ENCODE measurements around the gene CSAD. TPM values are rescaled to one million over a fixed set of nuclear protein-coding genes. Genes with fewer than 3 reads are reported as not detected.

CSAD gene
- total and polyA plus RNA-seq, 2 experiments from 2014 or later, result 3.2 to 7.1 TPM

- TF ChIP-seq REST (IDR thresholded peaks at IDR 0.05; ENCODE audit: unreplicated experiment) (no peak), ZNF462 (CRISPR knock-in tag; IDR thresholded peaks at IDR 0.05) (no peak), POLR2AphosphoS5 (IDR thresholded peaks at IDR 0.05; ENCODE audit: low read depth) (no peak), CREB1 (CRISPR knock-in tag; IDR thresholded peaks at IDR 0.05; ENCODE audit: low read depth) (no peak)
Measured at GRCh38 chr12:53193985-53194716, 13.4 kb upstream of the CSAD start (continued).

GRCh38 chr12:53193040-53193439 is 12.3 kb upstream of the CSAD start:
- Mint-ChIP-seq H3K27me3 (ENCODE audit: insufficient read depth, low read depth, poor library complexity) (peaks cover 36% of the 10 kb centered on the region), H3K4me3 (no peak overlapping the region)
- no peak for TF ChIP-seq JUNB (IDR thresholded peaks at IDR 0.05; ENCODE audit: unreplicated experiment)

More at GRCh38 chr12:53193040-53193439, 12.3 kb upstream of the CSAD start:
- no peak for DNase-seq (ENCODE audit: low spot score)
- no peak for ATAC-seq
- no peak overlapping the region for H3K27ac ChIP-seq (ENCODE audit: low read depth)
- H3K36me3 Mint-ChIP-seq (ENCODE audit: low read depth), result peaks cover 12% of the 10 kb centered on the region
- H3K4me1 Mint-ChIP-seq, result peaks cover 25% of the 10 kb centered on the region; the same call in 2 of the 3 replicates
- peaks cover 57% of the 10 kb centered on the region for H3K27me3 ChIP-seq (ENCODE audit: insufficient read depth)
- no peaks in the 10 kb centered on the region for H3F3A ChIP-seq (replicated peaks; ENCODE audit: low read depth)
- H3K27ac Mint-ChIP-seq, result no peak overlapping the region
- H2AFZ ChIP-seq, result no peak overlapping the region
- H3K36me3 ChIP-seq (ENCODE audit: insufficient read depth), result no peaks in the 10 kb centered on the region; the same call in 1 of the 2 replicates
- no peak overlapping the region for H3K4me2 ChIP-seq
- no peaks in the 10 kb centered on the region for H3K9me2 ChIP-seq (ENCODE audit: insufficient read depth)
- H3K4me1 ChIP-seq (ENCODE audit: insufficient read depth), result peaks cover 12% of the 10 kb centered on the region; the same call in 1 of the 2 replicates
- H4K20me1 ChIP-seq (replicated peaks; ENCODE audit: insufficient read depth), result peaks cover 13% of the 10 kb centered on the region
- H3K9me3 Mint-ChIP-seq, result no peaks in the 10 kb centered on the region; the same call in 1 of the 3 replicates
- no peaks in the 10 kb centered on the region for H3K79me2 ChIP-seq (replicated peaks; ENCODE audit: insufficient read depth)
- no peak overlapping the region for H3K4me3 ChIP-seq
